ENCODE measurements around the gene MEGF11.

MEGF11 gene

GRCh38 chr15:65901836-65902235 lies 351.7 kb downstream of the MEGF11 start:
- DNase-seq (ENCODE audit: low read depth): no peak
- no peak for TF ChIP-seq CTCF (conservative IDR thresholded peaks at IDR 0.05; ENCODE audit: low read length)
- no peak overlapping the region for H3K4me3 ChIP-seq (ENCODE audit: low read length)

GRCh38 chr15:65901336-65901735 lies 352.2 kb downstream of the MEGF11 start:
- H3K4me3 ChIP-seq (ENCODE audit: low read length): no peak overlapping the region
- no peak for TF ChIP-seq CTCF (conservative IDR thresholded peaks at IDR 0.05; ENCODE audit: low read length)
- no peak for DNase-seq (ENCODE audit: low read depth)

- no peak overlapping the region for H3K4me3 ChIP-seq (ENCODE audit: low read length)
- no peak for DNase-seq (ENCODE audit: low read depth)
- no peak for TF ChIP-seq CTCF (conservative IDR thresholded peaks at IDR 0.05; ENCODE audit: low read length)
These were observed 353.1 kb downstream of the MEGF11 start for GRCh38 chr15:65900488-65900887.

GRCh38 chr15:65896236-65896635 lies 357.3 kb downstream of the MEGF11 start:
- no peak for TF ChIP-seq CTCF (conservative IDR thresholded peaks at IDR 0.05; ENCODE audit: low read length)
- no peak overlapping the region for H3K4me3 ChIP-seq (ENCODE audit: low read length)
- DNase-seq (ENCODE audit: low read depth): no peak

GRCh38 chr15:65893060-65893459 lies 360.5 kb downstream of the MEGF11 start:
- no peak for TF ChIP-seq CTCF (conservative IDR thresholded peaks at IDR 0.05; ENCODE audit: low read length)
- DNase-seq (ENCODE audit: low read depth): no peak
- H3K4me3 ChIP-seq (ENCODE audit: low read length): no peak overlapping the region

GRCh38 chr15:65888981-65889380 lies 364.6 kb downstream of the MEGF11 start:
- TF ChIP-seq CTCF (conservative IDR thresholded peaks at IDR 0.05; ENCODE audit: low read length): no peak
- DNase-seq (ENCODE audit: low read depth): no peak
- H3K4me3 ChIP-seq (ENCODE audit: low read length): no peak overlapping the region

- TF ChIP-seq CTCF (conservative IDR thresholded peaks at IDR 0.05; ENCODE audit: low read length): no peak
- H3K4me3 ChIP-seq (ENCODE audit: low read length): no peak overlapping the region
- no peak for DNase-seq (ENCODE audit: low read depth)
These were observed 366.0 kb downstream of the MEGF11 start for GRCh38 chr15:65887565-65887964.

Data from AG10803 (cell line).